KG1 (cell line): ENCODE measurements around the gene AK4.

ENCODE experiments used
- DNase-seq: peaks from one replicate; lab custom pipeline; 2025; lab: John Stamatoyannopoulos, UW

AK4 gene

DNA sequence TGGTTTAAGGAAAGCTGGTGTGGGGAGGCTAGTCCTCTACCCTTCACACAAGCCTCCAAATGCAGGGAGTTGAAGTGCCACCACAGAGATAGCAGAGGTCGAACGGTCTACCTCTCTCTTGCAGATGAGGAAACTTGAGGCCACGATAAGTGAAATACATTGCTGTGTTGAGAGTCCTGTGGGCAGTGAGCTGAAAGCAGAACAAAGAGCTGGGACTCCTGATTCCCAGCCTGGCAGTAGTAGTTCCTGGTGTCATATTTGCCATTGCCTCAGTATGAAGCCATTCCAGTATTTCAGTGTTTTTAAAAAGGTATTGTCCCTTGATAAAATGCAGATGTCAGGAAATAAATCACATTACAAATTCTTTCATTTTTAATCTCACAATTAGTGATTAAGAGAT lies 28.6 kb downstream of the AK4 start:
- no peak for DNase-seq

DNA sequence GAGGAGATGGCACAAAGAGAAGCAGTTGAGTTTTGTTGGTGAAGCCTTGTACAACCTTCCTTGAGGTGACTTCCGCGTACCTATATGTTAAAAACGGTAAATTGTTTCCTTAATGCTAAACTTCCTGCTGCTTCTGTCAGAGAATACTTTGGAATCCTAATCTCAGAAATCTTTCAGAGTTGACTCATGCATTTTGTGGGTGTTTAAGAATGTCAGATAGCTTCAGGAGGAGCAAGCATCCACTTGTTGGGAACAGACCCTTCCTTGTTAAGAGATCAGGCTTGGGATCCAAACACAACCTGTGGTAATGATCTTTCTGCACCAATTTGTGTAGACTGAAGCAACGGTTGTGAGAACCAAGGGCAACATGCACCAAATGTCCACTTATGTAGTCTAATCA lies 29.5 kb downstream of the AK4 start:
- DNase-seq: no peak

DNA sequence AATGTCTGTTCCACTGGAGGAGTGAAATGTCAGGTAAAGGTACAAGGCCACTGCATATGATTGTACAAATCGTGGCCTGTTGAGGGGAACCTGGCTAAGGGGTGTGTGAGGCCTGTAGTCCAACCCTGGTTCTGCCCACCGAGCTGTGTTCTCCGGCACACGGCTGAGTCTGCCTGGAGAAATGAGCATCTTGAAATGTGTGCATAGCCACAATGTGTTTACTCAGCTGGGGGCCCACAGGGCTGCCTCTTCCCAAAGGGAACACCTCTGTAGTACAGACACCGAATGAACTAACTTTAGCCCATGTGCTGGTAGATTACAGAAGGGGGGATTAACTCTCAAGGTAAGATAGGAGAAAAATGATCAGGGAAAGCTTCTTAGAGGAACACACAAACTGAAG lies 30.2 kb downstream of the AK4 start:
- DNase-seq: no peak

DNA sequence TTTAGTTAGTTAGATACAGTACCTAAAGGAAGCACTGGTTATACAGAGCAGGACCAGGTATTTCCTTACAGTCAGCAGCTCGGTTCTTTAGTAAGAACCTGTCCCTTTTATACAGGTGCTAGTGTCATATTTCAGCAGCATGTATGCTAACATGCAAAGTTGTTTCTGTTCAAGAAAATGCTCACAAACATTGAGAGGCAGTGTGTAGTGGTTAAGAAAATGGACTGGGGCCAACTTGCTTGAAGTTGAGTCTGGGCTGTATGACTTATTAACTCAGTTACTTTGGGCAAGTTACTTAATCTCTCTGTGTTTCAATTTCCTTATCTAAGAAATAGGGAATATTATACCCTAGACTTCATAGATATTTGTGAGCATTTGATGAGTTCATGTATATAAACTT lies 31.1 kb downstream of the AK4 start:
- no peak for DNase-seq

DNA sequence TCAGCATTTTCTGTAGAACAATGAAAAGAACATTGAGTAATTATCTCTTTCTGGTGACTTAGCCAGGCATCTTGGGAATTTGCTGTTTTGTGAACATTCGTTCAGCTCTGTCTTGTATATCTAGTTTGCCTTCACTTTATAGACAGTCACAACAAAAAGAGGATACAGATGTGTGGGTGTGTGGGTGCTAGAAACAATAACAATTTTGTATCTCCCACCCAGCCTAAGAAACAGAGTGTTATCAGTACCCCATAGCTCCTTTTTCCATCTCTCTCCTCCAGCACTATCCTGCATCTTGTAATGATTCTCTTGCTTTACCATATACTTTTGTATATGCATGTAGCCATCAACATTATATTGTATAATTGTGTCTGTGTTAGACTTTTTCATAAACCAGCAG lies 33.0 kb downstream of the AK4 start:
- DNase-seq: no peak

DNA sequence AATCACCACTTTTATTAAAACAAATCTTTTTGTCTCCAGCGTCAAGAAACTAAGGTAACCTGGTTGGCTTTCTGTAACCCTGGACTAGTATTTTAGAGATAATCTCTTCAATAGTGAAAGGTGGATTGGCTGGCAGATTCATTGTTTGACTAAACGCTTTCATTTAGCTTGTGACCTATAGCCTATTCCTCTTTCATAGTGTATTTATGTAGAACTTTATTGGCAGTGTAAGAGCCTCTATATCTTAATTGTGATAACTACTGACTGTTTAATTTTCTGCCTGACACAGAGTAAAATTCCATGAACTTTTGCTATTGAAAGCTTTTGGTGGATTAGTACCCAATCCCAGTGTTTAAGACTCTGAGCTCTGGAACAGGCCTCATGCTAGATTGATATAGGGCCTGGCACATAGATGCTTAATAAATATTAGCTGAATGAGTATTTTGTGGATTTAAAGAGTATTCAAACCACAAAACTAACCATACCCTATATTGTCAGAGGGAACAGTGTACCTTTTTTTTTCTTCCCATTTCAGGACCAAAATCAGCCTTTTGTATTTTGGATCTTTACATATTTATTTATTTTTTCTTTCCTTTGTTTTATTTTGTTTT lies 34.8 kb downstream of the AK4 start:
- DNase-seq: no peak

DNA sequence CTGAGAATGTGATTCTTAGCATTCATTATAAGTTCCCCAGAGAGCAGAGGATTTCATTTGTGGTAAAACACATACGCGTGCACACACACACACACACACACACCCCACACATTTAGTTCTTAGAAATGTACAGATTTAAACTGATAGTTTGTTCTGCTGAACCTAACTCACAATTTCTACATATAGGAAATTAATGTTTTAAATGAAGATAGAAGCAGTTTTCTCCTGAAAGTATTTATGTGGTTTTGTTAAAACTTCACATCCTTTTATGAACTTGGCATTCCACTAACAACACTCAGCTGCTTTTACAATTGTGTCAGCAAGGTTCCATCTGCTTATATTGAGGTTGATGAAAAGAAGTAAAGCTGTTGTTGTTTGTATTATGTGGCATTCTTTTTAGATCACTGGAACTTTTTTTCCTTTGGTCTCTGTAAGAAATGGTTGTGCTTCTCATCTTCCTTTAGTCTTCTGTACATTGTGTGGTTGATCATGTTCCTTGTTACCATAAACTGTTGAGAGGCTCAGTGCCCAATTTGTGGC lies 41.6 kb downstream of the AK4 start:
- no peak for DNase-seq

DNA sequence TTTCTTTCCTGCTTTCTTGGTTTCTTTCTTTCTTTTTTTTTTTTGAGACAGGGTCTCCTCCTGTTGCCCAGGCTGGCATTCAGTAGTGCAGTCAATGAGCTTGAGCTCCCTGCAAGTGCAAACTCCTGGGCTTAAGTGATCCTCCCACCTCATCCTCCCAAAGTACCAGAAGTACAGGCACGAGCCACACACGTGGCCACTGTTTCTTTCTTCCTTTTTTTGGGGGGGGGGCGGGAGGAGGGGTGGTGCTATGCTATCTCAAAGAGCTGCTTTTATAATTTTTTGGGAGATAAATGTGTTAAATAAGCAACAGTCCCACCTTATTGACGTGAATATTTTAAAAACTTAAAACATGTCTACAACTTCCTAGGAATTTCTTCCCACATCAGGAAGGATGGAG lies 42.2 kb downstream of the AK4 start:
- DNase-seq: no peak

DNA sequence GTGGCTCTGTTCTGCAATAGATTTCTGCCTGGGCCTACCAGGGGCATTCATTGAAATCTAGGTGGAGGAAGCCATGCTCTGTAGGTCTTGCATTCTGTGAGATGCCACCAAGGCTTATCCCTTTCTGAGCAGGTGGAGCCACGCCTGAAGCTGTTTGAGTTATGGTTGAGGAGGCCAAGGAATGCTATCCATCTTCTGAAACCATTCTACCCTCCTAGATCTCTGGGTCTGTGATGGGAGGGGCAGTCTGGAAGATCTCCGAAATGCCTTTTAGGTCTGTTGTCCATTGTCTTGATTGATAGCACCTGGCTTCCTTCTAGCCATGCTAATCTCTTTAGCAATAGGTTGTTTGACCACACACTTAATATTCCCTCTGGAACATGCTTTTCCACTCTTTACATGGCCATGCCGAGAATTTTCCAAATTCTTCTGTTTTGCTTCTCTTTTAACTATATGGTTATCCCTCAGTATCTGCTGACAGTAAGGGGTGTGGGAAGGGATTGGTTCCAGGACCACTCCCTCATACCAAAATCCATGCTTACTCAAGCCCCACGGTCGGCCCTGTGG lies 45.2 kb downstream of the AK4 start:
- no peak for DNase-seq

DNA sequence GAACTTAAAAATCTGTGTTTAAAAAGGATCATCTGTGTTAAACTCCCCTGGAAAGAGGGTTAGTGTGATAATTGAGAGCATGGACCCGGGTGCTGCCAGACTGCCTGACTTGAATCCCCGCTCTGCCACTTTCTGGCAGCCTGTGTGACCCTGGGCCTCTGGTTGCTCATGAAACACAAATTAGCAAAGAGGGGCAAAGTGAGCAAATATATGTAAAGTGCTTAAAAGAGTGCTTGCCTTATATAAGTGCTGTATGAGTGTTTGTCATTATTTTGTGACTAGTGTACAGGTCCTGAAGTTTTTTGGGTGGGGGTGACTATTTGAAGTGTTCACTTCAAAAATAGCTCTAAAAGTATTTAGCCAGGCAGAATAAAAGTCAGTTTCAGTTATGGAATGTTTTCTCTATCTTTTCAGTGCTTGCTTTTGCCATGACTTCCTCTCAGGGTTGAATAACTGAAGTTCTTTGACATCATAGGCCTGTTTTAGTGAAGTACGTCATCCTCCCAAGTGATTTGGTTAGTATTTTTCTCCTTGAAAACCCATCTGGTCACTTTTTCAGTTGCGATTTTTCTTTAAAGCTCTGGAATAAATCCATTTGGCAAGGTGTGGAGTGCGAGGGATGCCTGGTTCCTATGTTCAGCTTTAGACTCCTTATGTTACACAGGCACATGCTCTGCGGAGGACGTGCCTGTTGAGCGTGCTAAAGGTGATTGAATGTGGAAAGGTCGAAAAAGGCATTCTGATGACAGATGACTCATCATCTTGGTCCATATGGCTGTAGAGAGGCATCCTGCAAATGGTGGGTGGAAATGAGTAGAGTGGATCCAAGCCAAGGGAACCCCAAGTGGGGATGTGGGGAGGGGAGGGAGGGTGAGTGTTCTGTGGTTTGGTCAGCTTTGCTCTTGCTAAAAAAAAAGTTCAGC lies 47.8 kb downstream of the AK4 start:
- DNase-seq: no peak

DNA sequence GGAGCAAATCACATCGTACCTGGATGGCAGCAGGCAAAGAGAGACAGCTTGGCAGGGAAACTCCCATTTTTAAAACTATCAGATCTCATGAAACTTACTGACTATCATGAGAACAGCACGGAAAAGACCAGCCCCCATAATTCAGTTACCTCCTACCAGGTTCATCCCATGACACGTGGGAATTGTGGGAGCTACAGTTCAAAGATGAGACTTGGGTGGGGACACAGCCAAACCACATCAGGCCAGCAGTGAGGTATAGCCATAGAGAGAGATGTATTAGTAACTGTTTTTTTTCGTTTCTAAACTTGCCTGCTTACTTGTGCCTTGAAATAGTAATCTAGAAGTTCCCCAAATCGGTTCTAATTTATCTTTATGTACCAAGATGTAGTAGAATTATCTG lies 48.9 kb downstream of the AK4 start:
- DNase-seq: no peak

DNA sequence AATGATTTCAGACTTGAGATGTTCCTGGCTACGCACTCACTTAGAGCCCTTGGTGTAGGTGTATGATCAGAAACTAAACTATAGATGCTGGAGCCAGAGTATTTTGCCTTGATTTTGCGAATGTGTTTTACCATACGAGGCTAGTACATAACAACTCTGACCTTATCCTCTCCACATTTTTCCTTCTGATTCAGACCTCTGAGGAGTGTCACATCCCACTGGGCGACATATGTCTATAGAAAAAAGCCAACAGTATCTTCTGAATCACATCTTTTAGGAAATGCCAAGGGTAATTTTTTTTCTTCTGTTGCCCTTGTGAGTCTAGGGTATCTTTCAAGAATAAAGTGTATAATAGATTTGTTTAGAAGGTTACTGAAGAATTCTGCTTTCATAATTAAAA lies 49.6 kb downstream of the AK4 start:
- DNase-seq: no peak

DNA sequence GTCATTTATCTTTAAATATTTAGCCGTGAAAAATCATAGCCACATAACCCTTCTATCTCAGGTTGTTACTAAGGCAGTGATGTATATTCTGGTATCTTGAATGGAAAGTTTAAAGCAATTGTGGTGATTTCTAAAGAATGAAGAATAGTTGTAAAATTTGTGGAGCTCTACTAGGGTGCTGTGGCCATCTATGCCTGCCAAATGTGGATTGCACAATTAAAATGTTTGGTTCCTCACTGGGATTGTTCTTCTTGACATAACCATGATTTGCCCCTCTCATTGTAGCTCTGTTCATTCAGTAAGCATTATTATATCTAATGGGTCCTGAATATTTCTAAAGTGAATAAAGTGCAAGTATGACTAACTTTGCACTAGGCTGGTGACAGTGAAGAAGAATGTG lies 50.1 kb downstream of the AK4 start:
- DNase-seq: no peak

DNA sequence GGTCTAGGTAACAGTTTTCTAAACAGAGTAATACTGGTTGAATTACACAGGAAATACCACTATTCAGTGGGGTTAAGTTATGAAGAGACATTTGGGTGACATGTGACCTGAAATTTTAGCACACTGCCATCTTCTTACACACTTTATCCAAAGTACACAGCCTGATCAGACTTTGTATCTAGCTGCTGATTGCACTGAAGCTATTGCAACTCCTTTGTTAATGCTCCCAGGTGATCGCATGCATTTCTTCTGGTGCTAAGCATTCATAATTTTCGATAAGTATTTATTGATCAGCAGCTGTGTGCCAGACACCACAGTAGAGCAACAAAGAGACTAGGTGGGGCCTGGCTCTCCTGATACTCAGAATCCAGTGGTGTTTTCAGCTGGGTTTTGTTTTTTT lies 52.4 kb downstream of the AK4 start:
- no peak for DNase-seq

DNA sequence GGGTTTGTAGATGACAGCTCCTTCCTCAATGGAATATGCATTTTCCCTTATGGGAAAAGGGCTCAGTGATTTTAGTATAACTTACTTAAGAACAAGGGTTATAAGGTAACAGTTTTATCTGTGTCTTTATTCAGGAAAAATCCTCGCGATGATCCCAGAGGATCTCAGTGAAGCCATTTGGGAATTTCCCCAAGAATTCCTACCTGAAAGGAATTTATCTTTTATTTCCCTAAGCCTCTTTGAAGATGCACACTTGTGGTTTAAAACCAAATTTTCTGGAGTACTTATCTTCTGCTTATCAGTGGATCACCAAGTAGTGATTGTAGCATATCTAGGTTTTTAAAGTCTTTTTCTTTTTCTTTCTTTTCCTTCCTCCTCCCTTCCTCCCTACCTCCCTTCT lies 58.8 kb downstream of the AK4 start:
- no peak for DNase-seq

DNA sequence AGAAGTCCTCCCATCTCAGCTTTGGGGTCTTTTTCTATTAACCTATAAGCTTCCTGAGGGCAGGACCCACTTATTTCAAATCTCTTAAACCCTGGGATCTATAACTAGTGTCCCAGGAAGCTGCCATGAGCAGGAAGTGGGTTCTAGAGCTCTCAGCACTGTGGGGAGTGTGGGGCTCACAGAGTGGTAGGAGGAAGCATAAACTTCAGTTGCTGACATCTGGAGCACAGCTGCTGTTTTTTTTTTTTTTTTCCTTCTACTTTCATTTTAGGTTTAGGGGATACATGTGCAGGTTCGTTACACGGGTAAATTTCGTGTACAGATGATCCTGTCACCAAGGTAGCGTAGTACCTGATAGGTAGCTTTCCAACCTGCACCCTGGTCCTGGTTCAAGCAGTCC lies 59.3 kb downstream of the AK4 start:
- no peak for DNase-seq

DNA sequence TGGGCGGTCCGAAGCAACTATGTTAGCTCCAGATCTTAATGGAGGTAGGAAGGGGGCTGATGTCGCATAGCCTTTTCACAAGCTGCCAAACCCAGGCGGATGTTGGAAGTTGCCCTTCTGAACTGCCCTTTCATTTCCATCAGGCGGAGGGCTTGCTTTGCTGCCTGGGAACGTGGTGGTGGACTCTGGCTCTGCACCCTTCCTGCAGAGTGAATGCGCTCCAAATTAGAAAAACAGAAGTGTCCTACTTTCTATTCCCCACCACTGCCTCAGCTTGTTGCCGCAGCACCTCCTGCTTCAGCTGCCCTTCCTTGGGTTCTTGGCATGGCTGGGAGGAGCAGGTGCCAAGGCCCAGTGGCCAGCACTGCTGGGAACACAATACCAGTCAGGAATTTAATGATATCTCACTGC lies 60.6 kb downstream of the AK4 start:
- no peak for DNase-seq

DNA sequence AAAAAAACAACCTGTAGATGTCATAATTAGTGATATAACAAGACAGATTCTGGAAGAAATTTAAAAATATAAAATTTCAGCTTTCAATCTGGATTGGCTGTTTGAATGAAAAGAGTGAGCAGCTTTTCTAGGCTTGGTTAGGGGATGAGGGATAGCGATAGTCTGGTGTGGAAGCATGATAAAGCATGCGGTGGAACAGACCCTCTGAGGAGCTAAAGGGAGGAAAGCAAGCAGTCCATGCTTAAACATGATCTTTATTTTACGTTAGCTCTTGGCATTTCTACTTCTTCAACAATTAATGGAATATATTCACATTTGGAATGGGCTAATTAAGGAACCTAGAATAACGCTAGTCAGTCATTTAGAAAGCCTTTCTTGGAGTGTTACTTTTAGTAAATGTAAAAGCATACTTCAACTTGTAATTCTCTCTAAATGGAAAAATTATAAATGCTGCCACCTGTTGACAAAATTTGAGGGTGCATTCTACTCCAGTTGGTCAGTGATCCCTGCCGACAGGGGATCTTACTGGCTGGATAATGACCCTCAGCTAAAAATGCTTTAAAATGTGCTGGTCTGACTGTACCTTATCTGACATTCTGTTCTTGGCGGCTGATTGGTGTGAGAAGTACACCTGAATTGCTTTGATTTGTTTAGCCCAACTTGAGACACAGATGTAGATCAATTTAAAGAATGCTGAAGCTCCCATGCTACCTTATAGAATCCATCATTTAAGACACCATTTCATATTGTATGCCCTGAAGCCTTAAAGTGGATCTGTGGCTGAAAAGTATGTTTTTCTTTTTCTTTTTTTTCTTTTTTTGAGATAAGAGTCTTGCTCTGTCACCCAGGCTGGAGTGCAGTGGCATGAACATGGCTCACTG lies 61.2 kb downstream of the AK4 start:
- DNase-seq: peak; percentile 35

DNA sequence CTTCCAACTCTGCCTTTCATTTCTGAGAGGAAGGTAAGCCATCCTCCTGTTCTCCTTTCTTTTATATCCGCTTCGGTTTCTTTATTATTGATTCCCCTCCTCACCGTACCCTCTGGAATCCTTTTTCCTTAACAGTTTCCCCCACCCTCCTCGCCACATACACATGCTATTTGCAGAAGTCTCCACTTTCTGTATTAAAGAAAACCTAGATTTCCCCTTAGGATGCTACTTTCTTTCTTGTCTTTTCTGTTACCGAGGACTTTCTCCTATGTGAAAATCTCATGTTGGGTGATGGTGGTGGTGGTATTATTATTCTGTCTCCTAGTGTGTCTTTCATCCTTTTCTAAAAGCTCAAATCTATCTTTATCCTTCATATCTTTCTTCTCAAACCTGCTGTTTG lies 62.3 kb downstream of the AK4 start:
- no peak for DNase-seq

DNA sequence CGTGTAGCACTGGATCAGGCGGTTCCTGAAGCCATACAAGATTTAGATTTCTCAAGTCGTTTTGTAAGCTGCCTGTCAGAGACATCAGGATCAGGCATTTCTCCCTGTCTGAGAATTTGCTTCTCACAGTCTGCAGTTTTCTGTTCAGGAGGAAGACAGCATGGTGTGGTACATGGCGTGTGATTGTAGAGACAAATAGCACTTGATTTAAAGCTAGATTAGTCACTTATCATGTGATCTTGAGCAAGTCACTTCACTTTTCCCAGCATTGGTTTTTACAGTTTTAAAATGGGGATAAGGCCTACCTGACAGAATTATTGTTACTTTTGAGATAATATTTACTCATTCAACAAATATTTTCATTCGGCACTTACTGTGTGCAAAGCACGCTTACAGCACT lies 63.3 kb downstream of the AK4 start:
- no peak for DNase-seq

DNA sequence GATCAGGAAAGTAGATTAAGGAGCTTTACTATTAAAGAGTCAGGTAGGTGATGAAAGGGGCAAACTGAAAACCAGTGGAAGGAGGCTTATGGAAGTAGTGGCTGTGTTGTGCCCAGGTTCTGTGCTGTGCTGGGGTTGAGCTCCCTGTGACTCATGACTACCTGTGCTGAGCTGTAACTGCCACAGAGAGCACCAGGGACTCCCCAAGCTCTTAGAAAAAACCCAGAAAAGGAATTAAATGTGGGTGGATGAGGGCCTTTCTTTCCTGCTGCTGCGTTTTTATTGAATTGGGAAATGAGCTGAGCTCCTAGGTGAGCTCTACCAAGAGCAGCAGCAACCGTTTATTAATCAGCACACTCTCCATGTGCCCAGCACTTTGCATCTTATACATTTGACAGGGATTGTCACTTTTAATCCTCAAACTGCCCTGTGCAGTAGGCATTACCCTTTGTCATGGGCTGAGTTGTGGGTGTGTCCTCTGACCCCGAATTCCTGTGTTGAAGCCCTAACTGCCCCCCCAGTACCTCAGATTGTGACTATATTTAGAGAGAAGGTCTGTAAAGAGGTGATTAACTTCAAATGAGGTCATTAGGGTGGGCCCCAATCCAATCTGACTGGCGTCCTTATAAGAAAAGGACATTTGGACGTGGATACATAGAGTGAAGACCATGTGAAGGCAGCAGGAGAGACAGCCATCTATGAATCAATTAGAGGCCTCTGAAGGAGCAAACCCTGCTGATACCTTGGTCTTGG lies 65.4 kb downstream of the AK4 start:
- DNase-seq: no peak
